HL-60 (cell line): ENCODE results near the gene CITED1.
A peak's percentile ranks its signal among the peaks of the same experiment; 100 is the strongest.

Experiments
- DNase-seq, 2 experiments: peaks; one replicate each; pipeline ENCODE4 v3.0.0-alpha.2; 2010 to 2020; ENCODE audit warnings: low read depth in 1 of 2, low spot score in 1 of 2
- H3K27ac ChIP-seq: fragments of 250-450 bp; sonication (Bioruptor Pico); replicated peaks from 2 replicates; pipeline ENCODE4 v1.5.1; 2020; ENCODE audit warnings: mild to moderate bottlenecking, moderate library complexity
- H3K27me3 ChIP-seq: fragments of 250-450 bp; sonication (Bioruptor Pico); 2 replicates; pipeline ENCODE4 v1.5.1; 2021; ENCODE audit warnings: mild to moderate bottlenecking, moderate library complexity; ENCODE audit not compliant: insufficient read depth, poor library complexity, severe bottlenecking
- H3K4me3 ChIP-seq: replicated peaks from 2 replicates; pipeline ENCODE4 v1.5.1; 2011; ENCODE audit warnings: mild to moderate bottlenecking, control low read depth, low read length; ENCODE audit not compliant: insufficient read depth
- CTCF ChIP-seq: IDR thresholded peaks from one replicate; pipeline ENCODE4 v1.5.1; 2011; ENCODE audit warnings: low read length, control low read depth, inconsistent platforms; ENCODE audit not compliant: insufficient read depth
- GABPA ChIP-seq: IDR thresholded peaks from 2 replicates; pipeline ENCODE4 v1.6.1; 2012; ENCODE audit warnings: low read depth
- POLR2AphosphoS5 ChIP-seq: IDR thresholded peaks from 2 replicates; pipeline ENCODE4 v1.6.1; 2012; ENCODE audit warnings: low read depth
- REST ChIP-seq: IDR thresholded peaks from 2 replicates; pipeline ENCODE4 v1.6.1; 2012; ENCODE audit warnings: low read depth; ENCODE audit not compliant: insufficient replicate concordance
- SPI1 ChIP-seq: IDR thresholded peaks from 2 replicates; pipeline ENCODE4 v1.6.1; 2012; ENCODE audit warnings: low read depth, mild to moderate bottlenecking, borderline replicate concordance
- long read RNA-seq: library from polyadenylated mRNA; unstranded; transcript quantifications from one replicate; pipeline ENCODE4 v2.0.0, GENCODE V29; 2020

Gene CITED1
- long read RNA-seq, result 0 reads

GRCh38 chrX:72305286-72306084, at the start of gene CITED1:
Gene CITED1, minus strand, starts transcription at chrX:72305914. Its CDS starts 3,045 bp downstream, at chrX:72302869.
- peaks cover 51% of the 10 kb centered on the region for H3K27me3 ChIP-seq
- H3K4me3 ChIP-seq, result peak within 1 kb of the TSS; percentile 40
- TF ChIP-seq CTCF (no peak), GABPA (no peak), POLR2AphosphoS5 (no peak), SPI1 (no peak), REST (no peak)
- DNase-seq, result no peak
- no peak within 1 kb of the TSS for H3K27ac ChIP-seq

GRCh38 chrX:72352786-72353185, 47.1 kb upstream of the CITED1 start:
- Histone ChIP-seq H3K27ac (no peak overlapping the region), H3K27me3 (no peaks in the 10 kb centered on the region), H3K4me3 (no peak overlapping the region)
- no peak for DNase-seq
- TF ChIP-seq CTCF (no peak), GABPA (no peak), SPI1 (no peak), POLR2AphosphoS5 (no peak), REST (no peak)

- H3K4me3 ChIP-seq, result no peak overlapping the region
- no peaks in the 10 kb centered on the region for H3K27me3 ChIP-seq
- no peak for DNase-seq
- TF ChIP-seq GABPA, result no peak
- TF ChIP-seq POLR2AphosphoS5, result no peak
- no peak for TF ChIP-seq SPI1
- no peak for TF ChIP-seq CTCF
- TF ChIP-seq REST, result no peak
- H3K27ac ChIP-seq, result no peak overlapping the region
These were observed 46.1 kb upstream of the CITED1 start for GRCh38 chrX:72351606-72352334.
